Heart left ventricle (tissue), 16 donors: ENCODE results near the gene ATP5F1E. TPM values are rescaled to one million over a fixed set of nuclear protein-coding genes. Genes with fewer than 3 reads are reported as not detected.

Experiments used
- ATAC-seq, 4 donors: fragments of 200-7000 bp; cut with Tn5 transposase; one replicate each; pipeline ENCODE4 v1.9.1; 2020 to 2022; ENCODE audit warnings: moderate library complexity in 4 of 4, mild to moderate bottlenecking in 3 of 4, moderate number of reproducible peaks in 1 of 4
- DNase-seq, 5 donors: peaks; one replicate each; pipeline ENCODE4 v3.0.0-alpha.2; 2020
- H3K27ac ChIP-seq, 12 donors: fragments of 200-600 bp; sonication (generic) in 4 of 12; one replicate each; pipeline versions ENCODE4 v1.5.0 to v1.8.0; 2016 to 2022; ENCODE audit warnings: mild to moderate bottlenecking in 2 of 12
- H3K27me3 ChIP-seq, 9 donors: fragments of 200-600 bp; sonication (generic) in 2 of 9; one replicate each; pipeline versions ENCODE4 v1.5.1 to v1.8.0; 2016 to 2022; ENCODE audit warnings: mild to moderate bottlenecking in 3 of 9
- H3K36me3 ChIP-seq, 9 donors: fragments of 200-600 bp; sonication (generic) in 2 of 9; one replicate each; pipeline versions ENCODE4 v1.5.0 to v1.8.0; 2018 to 2022; ENCODE audit warnings: mild to moderate bottlenecking in 2 of 9
- H3K4me1 ChIP-seq, 12 donors: fragments of 200-600 bp; sonication (generic) in 4 of 12; one replicate each; pipeline versions ENCODE4 v1.5.0 to v1.8.0; 2016 to 2022; ENCODE audit warnings: mild to moderate bottlenecking in 3 of 12
- H3K4me3 ChIP-seq, 12 donors: fragments of 200-600 bp; sonication (generic) in 4 of 12; one replicate each; pipeline versions ENCODE4 v1.5.0 to v1.8.0; 2017 to 2022; ENCODE audit warnings: mild to moderate bottlenecking in 9 of 12, moderate library complexity in 4 of 12
- H3K9me3 ChIP-seq, 12 donors: fragments of 200-600 bp; sonication (generic) in 4 of 12; one replicate each; pipeline versions ENCODE4 v1.5.0 to v1.8.0; 2016 to 2022; ENCODE audit warnings: mild to moderate bottlenecking in 1 of 12
- CTCF ChIP-seq, 12 donors: fragments of 200-600 bp; sonication (generic) in 4 of 12; IDR thresholded peaks; one replicate each; pipeline versions ENCODE4 v1.5.0 to v1.8.0; 2018 to 2022; ENCODE audit warnings: antibody characterized with exemption in 12 of 12, mild to moderate bottlenecking in 5 of 12
- POLR2A ChIP-seq, 2 donors: fragments of 450-650 bp; IDR thresholded peaks; one replicate each; pipeline ENCODE4 v1.6.1; 2017; ENCODE audit warnings: antibody characterized with exemption in 2 of 2, mild to moderate bottlenecking in 2 of 2, moderate library complexity in 2 of 2
- WGBS, 4 donors: extraction: QIAGEN DNeasy Blood & Tissue Kit in 2 of 4; methylation state at CpG; one replicate each; pipeline versions ENCODE4 v1.1.5 to v1.1.7; 2013 to 2018; 5-methylcytosine and 5-hydroxymethylcytosine counted together
- intact Hi-C, 10 donors: fragments of 100-400 bp; cut with DNase I; formaldehyde crosslinking; loops; one replicate each; pipeline versions ENCODE4 v1.11.1 to v1.14.2; 2022
- polyA plus RNA-seq, 2 donors: library from polyadenylated mRNA; stranded (reverse); fragments of 200-250 nt; gene quantifications; one replicate each; pipeline ENCODE4 v1.2.3, GENCODE V29; 2013
- total RNA-seq, 9 donors: library from RNA; depleted of rRNA in 2 of 9; stranded (reverse); fragments of >200 nt in 2 of 9; fragmentation: NEBNext Ultra II Directional in 3 of 9; extraction: Animal tissue kit (Norgen Biotek cat#: 25700) in 3 of 9; gene quantifications; one replicate each; pipeline versions ENCODE4 v1.1.0 to v1.2.4, GENCODE V29; 2016 to 2023
- donor health status: ischemic (EF 13 %, LVEDD 7.1; RV severe dilation, severe dysfunction).
- donor health status: healthy with polysubstance abuse.
- donor health status: DM: no; HTN: yes; CAD: no.
- donor health status: DM: no; HTN: no; CAD: no.
- donor health status: ischemic (EF 25% LVEDD 6.9; RV normal size, moderate dysfunction).
- donor health status: ischemic (EF 25% LVEDD 5.7; RV mildly dilated, moderate dysfunction).
- donor health status: healthy.
- donor health status: DM: yes; HTN: yes; CAD: no.
- donor health status: ischemic (EF 35%, LVEDD 5.7; RV mildly dilated, moderate dysfunction).
- donor health status: nonischemic (EF 11% LVEDD 7.7; RV severe dilation, severe dysfunction).
- donor health status: DM: yes; HTN: yes; CAD: no.
- donor health status: PGD.
- donor health status: ischemic (EF 29% LVEDD 5.4; RV normal size, mild dysfunction).
- donor health status: nonischemic (EF 23%, LVEDD 6.1; RV moderate dilation, normal function).

Gene ATP5F1E
- total and polyA plus RNA-seq, 11 donors = 38.5 to 153 (median 116) TPM

GRCh38 chr20:59006864-59007664 lies 25.1 kb downstream of the ATP5F1E start, which contains the start of gene CTSZ:
Gene CTSZ (minus strand): TSS chr20:59007254. CDS start chr20:59007128, 126 bp downstream.
- Histone ChIP-seq H3K27me3 (no peaks in the 10 kb centered on the region), H3K27ac (peak within 1 kb of the TSS; percentile 82 to 96 (median 86)), H3K9me3 (no peaks in the 10 kb centered on the region), H3K4me3 (peak within 1 kb of the TSS; percentile 72 to 97 (median 89)), H3K36me3 (peaks cover 0 to 25% (median 6%) of the 10 kb centered on the region in 9 donors), H3K4me1 (peaks cover 11 to 83% (median 53%) of the 10 kb centered on the region in 12 donors)
- peak in 3 of 4 donors; percentile 65 to 89 (median 85) for ATAC-seq
- intact Hi-C loops = no loop called here
- WGBS, 4 donors = 6 to 50% (median 15%) methylated on average over 4 to 82 of the region's 82 CpGs
- peak in 1 of 2 donors; percentile 82 for TF ChIP-seq POLR2A (IDR thresholded peaks at IDR 0.05)
- TF ChIP-seq CTCF (IDR thresholded peaks at IDR 0.05) = no peak
- DNase-seq = peak; percentile 73 to 89 (median 79)

GRCh38 chr20:59006167-59006863 lies 25.8 kb downstream of the ATP5F1E start:
- Histone ChIP-seq H3K4me1 (peaks cover 11 to 76% (median 49%) of the 10 kb centered on the region in 12 donors), H3K9me3 (no peaks in the 10 kb centered on the region), H3K36me3 (peaks cover 0 to 33% (median 13%) of the 10 kb centered on the region in 9 donors), H3K27ac (peak overlapping the region; percentile 82 to 96 (median 86)), H3K4me3 (peak overlapping the region; percentile 72 to 97 (median 89)), H3K27me3 (no peaks in the 10 kb centered on the region)
- DNase-seq = peak in 2 of 5 donors; percentile 36 to 40
- peak in 2 of 4 donors; percentile 16 to 21 for ATAC-seq
- intact Hi-C loops = no loop called here
- TF ChIP-seq CTCF (IDR thresholded peaks at IDR 0.05) = no peak
- no peak for TF ChIP-seq POLR2A (IDR thresholded peaks at IDR 0.05)
- WGBS, 4 donors = 26 to 40% (median 35%) methylated on average over 2 to 29 of the region's 29 CpGs

GRCh38 chr20:59005523-59006166 lies 26.5 kb downstream of the ATP5F1E start:
- Histone ChIP-seq H3K27ac (peak overlapping the region in 11 of 12 donors; percentile 82 to 96 (median 87)), H3K4me1 (peaks cover 11 to 69% (median 43%) of the 10 kb centered on the region in 12 donors), H3K36me3 (peaks cover 0 to 39% (median 20%) of the 10 kb centered on the region in 9 donors), H3K27me3 (no peaks in the 10 kb centered on the region), H3K4me3 (peak overlapping the region; percentile 72 to 97 (median 89)), H3K9me3 (no peaks in the 10 kb centered on the region)
- TF ChIP-seq CTCF (IDR thresholded peaks at IDR 0.05) = no peak
- no peak for TF ChIP-seq POLR2A (IDR thresholded peaks at IDR 0.05)
- no peak for ATAC-seq
- peak in 1 of 5 donors; percentile 25 for DNase-seq
- intact Hi-C loops = no loop called here
- WGBS, 4 donors = 61 to 74% (median 69%) methylated on average over 3 of the region's 3 CpGs
